Endothelial cell of umbilical vein (primary cell): ENCODE results near the gene FTO. TPM values are rescaled to one million over a fixed set of nuclear protein-coding genes. Genes with fewer than 3 reads are reported as not detected.

ENCODE experiments used
- BruUV-seq: library from RNA; stranded (reverse); fragments of 400-500 nt; replicated peaks from 2 replicates; lab custom pipeline; 2021; lab: Mats Ljungman, UMichigan
- CTCF ChIA-PET: fragments of 300-600, 350-600 bp; sonication (Branson Sonifier 250); formaldehyde crosslinking; loops from one replicate; lab custom pipeline; 2021; ENCODE audit warnings: antibody characterized with exemption, inconsistent platforms; lab: Charles Lee
- POLR2A ChIA-PET: fragments of 300-600, 350-600 bp; sonication (Branson Sonifier 250); formaldehyde crosslinking; loops from one replicate; lab custom pipeline; 2021; ENCODE audit warnings: antibody characterized with exemption, inconsistent platforms; lab: Charles Lee
- DNase-seq: peaks from one replicate; pipeline ENCODE4 v3.0.0-alpha.2; 2011; ENCODE audit warnings: low read depth, low spot score
- FAIRE-seq: peaks from 2 replicates; lab custom pipeline; 2011; peaks lifted over from hg19 to GRCh38; lab: Jason Lieb, UNC
- H2AFZ ChIP-seq: 2 replicates; pipeline ENCODE4 v1.6.0; 2012; ENCODE audit warnings: low read depth, low read length, control low read depth, inconsistent platforms
- H3K27ac ChIP-seq: 2 replicates; pipeline ENCODE4 v1.5.1; 2011; ENCODE audit warnings: low read depth, mild to moderate bottlenecking, control low read depth, low read length, moderate library complexity; ENCODE audit not compliant: insufficient read depth
- H3K27me3 ChIP-seq, 2 experiments: 2 replicates each; pipeline versions ENCODE4 v1.6.0 to v1.6.1; 2011; ENCODE audit warnings: low read length in 2 of 2, mixed read lengths in 1 of 2; ENCODE audit not compliant: control insufficient read depth in 2 of 2, insufficient read depth in 2 of 2
- H3K36me3 ChIP-seq, 2 experiments: 2 replicates in 1 of 2; 3 replicates in 1 of 2; pipeline ENCODE4 v1.5.1; 2011; ENCODE audit warnings: low read length in 2 of 2, mild to moderate bottlenecking in 1 of 2, moderate library complexity in 1 of 2; ENCODE audit not compliant: control insufficient read depth in 2 of 2, insufficient read depth in 2 of 2; ENCODE audit errors: extremely low read depth in 1 of 2
- H3K4me1 ChIP-seq: 3 replicates; pipeline ENCODE4 v1.5.1; 2011; ENCODE audit warnings: mild to moderate bottlenecking, low read length; ENCODE audit not compliant: control insufficient read depth, insufficient read depth; ENCODE audit errors: extremely low read depth
- H3K4me2 ChIP-seq: 2 replicates; pipeline ENCODE4 v1.6.1; 2011; ENCODE audit warnings: low read length, control low read depth, mixed read lengths; ENCODE audit not compliant: insufficient read depth
- H3K4me3 ChIP-seq, 3 experiments: fragments of 200-600 bp in 1 of 3; sonication (generic), shearing (Covaris generic) in 1 of 3; replicated peaks in 1 of 3; 2 replicates each; pipeline ENCODE4 v1.5.1; 2011 to 2016; ENCODE audit warnings: control low read depth in 3 of 3, low read length in 3 of 3, mild to moderate bottlenecking in 2 of 3, inconsistent platforms in 1 of 3, low read depth in 1 of 3, moderate library complexity in 1 of 3; ENCODE audit not compliant: insufficient read depth in 1 of 3
- H3K79me2 ChIP-seq: 2 replicates; pipeline ENCODE4 v1.6.0; 2012; ENCODE audit warnings: low read length, inconsistent platforms; ENCODE audit not compliant: control insufficient read depth, insufficient read depth
- H3K9ac ChIP-seq: replicated peaks from 2 replicates; pipeline ENCODE3; 2011; ENCODE audit warnings: low read length, control low read depth; ENCODE audit not compliant: insufficient read depth; ENCODE audit errors: extremely low read depth
- H3K9me1 ChIP-seq: replicated peaks from 3 replicates; pipeline ENCODE4 v1.6.0; 2011; ENCODE audit warnings: mild to moderate bottlenecking, low read length; ENCODE audit not compliant: control insufficient read depth, insufficient read depth; ENCODE audit errors: extremely low read depth
- H3K9me3 ChIP-seq: replicated peaks from 2 replicates; pipeline ENCODE4 v1.5.1; 2012; ENCODE audit warnings: low read length, inconsistent platforms; ENCODE audit not compliant: control insufficient read depth, insufficient read depth
- H4K20me1 ChIP-seq: replicated peaks from 2 replicates; pipeline ENCODE3; 2011; ENCODE audit warnings: mild to moderate bottlenecking, low read length; ENCODE audit not compliant: control insufficient read depth, insufficient read depth; ENCODE audit errors: extremely low read depth
- FOS ChIP-seq: IDR thresholded peaks from 2 replicates; pipeline ENCODE4 v1.6.1; 2011; ENCODE audit warnings: mild to moderate bottlenecking, low read length, moderate library complexity, borderline replicate concordance; ENCODE audit not compliant: insufficient read depth
- GATA2 ChIP-seq: IDR thresholded peaks from 2 replicates; pipeline ENCODE4 v1.7.0; 2011; ENCODE audit warnings: low read depth, mild to moderate bottlenecking, moderate library complexity, mixed read lengths, low read length; ENCODE audit not compliant: insufficient read length, insufficient read depth
- JUN ChIP-seq: IDR thresholded peaks from 2 replicates; pipeline ENCODE4 v1.6.1; 2011; ENCODE audit warnings: borderline replicate concordance, low read depth; ENCODE audit not compliant: insufficient read length, insufficient read depth
- MYC ChIP-seq: IDR thresholded peaks from one replicate; pipeline ENCODE4 v1.6.1; 2011; ENCODE audit warnings: mild to moderate bottlenecking, low read depth, low read length
- dilution Hi-C: fragments of 300-500 bp; cut with MboI; formaldehyde crosslinking; loops from one replicate; pipeline ENCODE4 v1.15.0; 2019; ENCODE audit warnings: low sequenced_read_pairs; ENCODE audit not compliant: extremely low pct_ligation_motif_present
- intact Hi-C: fragments of 100-400 bp; cut with micrococcal nuclease; formaldehyde crosslinking; loops from one replicate; pipeline ENCODE4 v1.10.0; 2022
- polyA plus RNA-seq, 4 experiments: library from polyadenylated mRNA; depleted of rRNA in 3 of 4; stranded (reverse) in 3 of 4; unstranded in 1 of 4; fragments of >200 nt; gene quantifications; 2 replicates each; pipeline versions ENCODE4 v1.2.1 to v1.2.3, GENCODE V29; 2011 to 2012; ENCODE audit warnings: missing spikeins in 1 of 4
- total RNA-seq: library from RNA; stranded (reverse); gene quantifications from 2 replicates; pipeline ENCODE4 v1.2.3, GENCODE V29; 2021
- TF ChIP-seq, protein P1 (sequence below): IDR thresholded peaks from 2 replicates; pipeline ENCODE4 v1.6.1; 2011; ENCODE audit not compliant: insufficient read depth, insufficient read length

FTO gene
- total and polyA plus RNA-seq, 2 donors (not counting 3 experiments of a cell fraction or from before 2014, with no cell fraction given), result 48.6 to 87.1 TPM

DNA sequence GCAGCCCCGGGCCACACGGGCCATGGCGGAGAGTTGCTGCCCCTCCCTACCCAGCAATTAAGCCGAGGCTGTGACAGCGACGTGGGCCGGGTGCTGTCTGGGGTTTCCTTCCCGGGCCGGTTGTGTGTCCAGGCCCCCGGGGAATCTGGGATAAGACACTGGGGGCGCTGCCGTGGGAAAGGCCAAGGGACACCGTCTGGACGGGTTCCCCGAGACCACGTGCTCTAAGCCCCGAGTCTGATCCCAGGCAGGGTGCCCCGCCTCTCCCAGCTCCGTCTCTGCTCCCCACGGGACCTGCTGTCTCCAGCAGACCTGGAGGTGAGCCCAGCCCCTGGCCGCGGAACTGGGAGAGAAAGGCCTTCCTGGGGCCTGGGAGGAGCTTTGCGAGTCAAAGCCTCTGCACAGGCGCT is 490.4 kb downstream of the FTO start:
- Histone ChIP-seq H3K4me2 (no peak overlapping the region), H3K9me1 (no peaks in the 10 kb centered on the region), H3K4me1 (no peaks in the 10 kb centered on the region), H3K36me3 (no peaks in the 10 kb centered on the region), H3K9ac (no peak overlapping the region), H3K4me3 (no peak overlapping the region), H3K79me2 (no peaks in the 10 kb centered on the region), H3K27ac (no peak overlapping the region), H3K9me3 (no peaks in the 10 kb centered on the region), H4K20me1 (no peaks in the 10 kb centered on the region), H3K27me3 (no peaks in the 10 kb centered on the region), H2AFZ (peak overlapping the region; percentile 87)
- no peak for TF ChIP-seq JUN
- no peak for TF ChIP-seq GATA2
- no peak for TF ChIP-seq MYC
- dilution Hi-C loops (no loop called here), intact Hi-C loops (no loop called here)
- no TSS peak for BruUV-seq
- POLR2A ChIA-PET, result no interaction called here
- CTCF ChIA-PET, result no interaction called here
- FAIRE-seq (no peak), DNase-seq (no peak)

DNA sequence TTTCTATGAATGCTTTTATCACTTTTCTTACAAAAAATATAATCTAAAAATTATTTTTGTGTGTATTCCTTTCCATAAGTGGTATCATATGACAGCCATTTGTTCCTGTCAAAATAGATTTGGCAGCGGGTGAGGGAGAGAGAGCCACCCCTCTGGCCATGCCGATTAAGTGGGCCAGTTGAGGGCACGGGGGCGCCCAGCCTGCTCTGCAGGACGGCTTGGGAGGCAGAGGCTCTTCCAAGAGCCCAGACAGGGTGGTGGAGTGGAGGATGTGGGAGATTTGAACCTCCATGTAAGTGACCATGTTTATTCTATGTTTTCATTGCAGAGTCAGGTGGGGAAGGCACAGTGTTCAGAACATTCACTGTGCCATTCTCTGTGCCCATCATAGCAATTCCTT is 493.8 kb downstream of the FTO start:
- intact Hi-C loops, result no loop called here
- Histone ChIP-seq H3K27me3 (no peaks in the 10 kb centered on the region), H3K9me3 (no peaks in the 10 kb centered on the region), H3K79me2 (no peaks in the 10 kb centered on the region), H3K36me3 (no peaks in the 10 kb centered on the region), H3K27ac (no peak overlapping the region), H2AFZ (no peak overlapping the region), H3K4me3 (no peak overlapping the region), H3K4me1 (no peaks in the 10 kb centered on the region), H3K9ac (no peak overlapping the region), H4K20me1 (no peaks in the 10 kb centered on the region), H3K9me1 (no peaks in the 10 kb centered on the region), H3K4me2 (no peak overlapping the region)
- dilution Hi-C loops, result no loop called here
- CTCF ChIA-PET, result no interaction called here
- FAIRE-seq (no peak), DNase-seq (no peak)
- no TSS peak for BruUV-seq
- TF ChIP-seq JUN (no peak), MYC (no peak), FOS (no peak)
- TF ChIP-seq, protein P1, sequence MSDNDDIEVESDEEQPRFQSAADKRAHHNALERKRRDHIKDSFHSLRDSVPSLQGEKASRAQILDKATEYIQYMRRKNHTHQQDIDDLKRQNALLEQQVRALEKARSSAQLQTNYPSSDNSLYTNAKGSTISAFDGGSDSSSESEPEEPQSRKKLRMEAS, result no peak
- POLR2A ChIA-PET, result no interaction called here
